ENCODE results near the gene DISC1. TPM values are rescaled to one million over a fixed set of nuclear protein-coding genes. Genes with fewer than 3 reads are reported as not detected.
A peak's percentile ranks its signal among the peaks of the same experiment; 100 is the strongest.

Gene DISC1
- polyA plus RNA-seq, 1 donor from 2014 or later, result 0.68 TPM

DNA sequence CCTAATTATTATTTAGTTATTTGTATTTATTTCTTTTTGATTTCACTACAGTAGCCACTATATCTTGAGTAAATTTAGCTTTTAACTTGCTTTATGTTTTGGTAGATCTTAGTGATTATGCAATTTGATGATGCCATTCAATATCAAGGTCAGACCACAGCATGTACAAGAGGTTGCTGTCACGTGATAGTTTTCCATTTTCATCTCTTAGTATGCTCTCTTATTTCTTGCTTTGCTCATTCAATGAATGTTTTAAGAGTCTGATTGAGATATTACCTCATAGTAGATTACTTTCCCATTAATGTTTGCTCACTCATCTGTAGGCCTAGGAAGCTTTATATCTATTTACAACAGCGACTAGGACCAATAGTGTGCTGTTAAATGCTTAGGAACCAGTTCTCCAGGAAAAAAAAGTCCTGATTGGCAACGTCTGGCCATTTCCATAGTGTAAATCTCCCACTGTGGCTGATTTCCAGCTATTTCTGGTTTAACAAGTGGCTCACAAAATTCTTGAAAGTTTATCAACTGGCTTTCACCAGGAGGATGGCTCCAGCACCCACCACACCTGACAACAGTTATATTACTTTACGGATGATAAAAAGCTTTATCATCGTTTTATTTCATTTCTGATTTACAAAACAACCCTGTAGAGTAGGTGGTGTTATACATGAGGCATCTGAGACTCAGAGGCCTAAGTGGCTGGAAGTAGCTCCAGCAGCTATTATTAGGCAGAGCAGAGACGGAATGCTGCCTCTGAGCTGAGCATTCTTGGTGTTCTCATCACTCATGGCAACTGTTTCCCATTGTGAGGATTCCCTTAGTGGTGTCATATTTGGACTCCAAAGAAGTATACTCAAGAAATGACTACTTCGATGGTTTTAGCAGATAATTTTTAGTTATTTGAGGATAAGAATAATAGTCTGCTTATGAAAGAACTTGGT lies 235.2 kb downstream of the DISC1 start:
- Mint-ChIP-seq H3K36me3 (no peaks in the 10 kb centered on the region), H3K27me3 (peaks cover 1% of the 10 kb centered on the region), H3K27ac (no peak overlapping the region), H3K4me1 (peaks cover 0 to 2% (median 1%) of the 10 kb centered on the region in 3 donors), H3K4me3 (no peak overlapping the region), H3K9me3 (no peaks in the 10 kb centered on the region)

DNA sequence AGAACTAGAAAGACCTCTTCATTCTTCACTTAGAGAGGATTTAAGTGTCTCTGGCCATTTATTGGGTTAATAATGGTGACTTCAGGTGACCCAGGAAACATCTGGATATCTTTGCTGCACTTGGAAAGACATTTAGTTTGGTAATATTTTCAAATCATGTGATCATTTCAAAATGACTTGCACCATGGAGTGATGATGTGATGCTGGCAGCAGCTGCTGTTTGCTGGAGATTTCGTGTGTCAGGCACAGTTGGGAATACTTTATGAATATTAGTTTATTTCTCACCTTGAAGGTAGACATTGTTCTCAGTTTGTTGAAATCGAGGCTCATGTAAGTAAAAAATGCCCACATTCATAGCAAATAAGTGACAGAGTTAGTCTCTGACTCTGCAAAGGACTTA lies 236.0 kb downstream of the DISC1 start:
- H3K27me3 Mint-ChIP-seq, result peaks cover 1% of the 10 kb centered on the region
- H3K4me3 Mint-ChIP-seq, result no peak overlapping the region
- H3K9me3 Mint-ChIP-seq, result no peaks in the 10 kb centered on the region
- H3K36me3 Mint-ChIP-seq, result no peaks in the 10 kb centered on the region
- peaks cover 0 to 2% (median 1%) of the 10 kb centered on the region in 3 donors for H3K4me1 Mint-ChIP-seq
- H3K27ac Mint-ChIP-seq, result no peak overlapping the region

DNA sequence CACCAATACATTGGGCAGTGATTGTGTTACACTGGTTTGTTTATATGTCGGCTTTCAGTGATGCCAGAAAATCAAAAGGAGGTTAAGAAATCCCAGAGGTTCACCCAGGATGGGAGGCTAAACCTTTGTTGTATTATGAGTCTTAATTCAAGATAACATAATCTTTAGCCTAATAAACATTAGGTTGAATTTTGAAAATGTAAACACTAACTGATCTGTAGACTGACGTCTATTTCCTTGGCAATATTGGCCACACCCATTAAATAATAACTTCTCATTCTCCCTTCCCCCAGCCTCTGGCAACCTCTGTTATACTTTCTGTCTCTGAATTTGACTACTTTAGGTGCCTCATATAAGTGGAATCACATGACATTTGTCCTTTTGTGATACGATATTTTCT lies 238.7 kb downstream of the DISC1 start:
- Mint-ChIP-seq H3K4me3 (no peak overlapping the region), H3K27me3 (peaks cover 1% of the 10 kb centered on the region), H3K4me1 (peaks cover 0 to 9% (median 4%) of the 10 kb centered on the region in 3 donors), H3K36me3 (no peaks in the 10 kb centered on the region), H3K27ac (no peak overlapping the region), H3K9me3 (peaks cover 0 to 2% (median 0%) of the 10 kb centered on the region in 3 donors)

DNA sequence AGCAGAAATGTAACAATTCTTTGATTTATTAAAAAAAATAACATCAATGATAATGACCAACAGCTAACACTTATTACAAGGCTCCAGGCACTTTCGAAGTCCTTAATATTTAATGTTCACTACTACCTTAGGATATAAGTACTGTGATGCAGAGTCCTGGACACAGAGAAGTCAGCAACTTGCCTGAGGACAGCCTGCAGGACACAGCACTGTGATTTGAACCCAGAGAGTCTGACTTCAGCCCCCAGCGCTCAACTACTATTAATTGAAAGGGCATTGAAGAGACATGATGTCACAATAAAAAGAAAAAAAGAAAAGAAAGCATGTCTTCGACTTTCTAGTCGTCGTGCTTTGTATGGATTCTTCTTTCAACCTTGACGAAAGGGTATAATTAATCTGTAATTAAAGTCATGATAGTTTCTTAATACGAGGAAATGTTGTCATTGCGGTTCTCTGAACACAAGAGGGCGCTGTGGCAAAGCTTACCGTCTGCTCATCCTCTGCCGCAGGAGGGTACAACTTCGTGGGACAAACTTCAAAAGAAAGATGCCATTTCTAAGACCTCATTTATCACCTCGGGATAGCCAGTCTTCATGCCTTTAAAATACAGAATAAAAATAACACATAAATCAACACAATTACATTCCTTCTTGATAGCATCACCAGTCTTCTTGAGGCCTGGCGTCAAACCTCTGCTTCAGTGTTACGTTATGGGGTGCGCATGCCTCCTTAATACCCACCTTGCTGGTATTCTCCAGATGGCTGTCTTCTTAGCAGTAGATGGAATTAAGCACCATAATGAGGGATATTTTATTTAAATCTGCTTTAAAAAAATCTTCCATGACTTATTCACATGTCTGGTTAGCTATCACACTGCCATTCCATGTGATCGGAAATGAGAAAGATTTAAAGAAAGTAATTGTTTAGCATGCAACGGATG lies 240.1 kb downstream of the DISC1 start:
- no peak overlapping the region for H3K4me3 Mint-ChIP-seq
- no peaks in the 10 kb centered on the region for H3K36me3 Mint-ChIP-seq
- H3K27me3 Mint-ChIP-seq, result peaks cover 1% of the 10 kb centered on the region
- peak overlapping the region in 1 of 3 donors; percentile 52 for H3K27ac Mint-ChIP-seq
- H3K4me1 Mint-ChIP-seq, result peaks cover 0 to 9% (median 4%) of the 10 kb centered on the region in 3 donors
- peaks cover 0 to 2% (median 0%) of the 10 kb centered on the region in 3 donors for H3K9me3 Mint-ChIP-seq

DNA sequence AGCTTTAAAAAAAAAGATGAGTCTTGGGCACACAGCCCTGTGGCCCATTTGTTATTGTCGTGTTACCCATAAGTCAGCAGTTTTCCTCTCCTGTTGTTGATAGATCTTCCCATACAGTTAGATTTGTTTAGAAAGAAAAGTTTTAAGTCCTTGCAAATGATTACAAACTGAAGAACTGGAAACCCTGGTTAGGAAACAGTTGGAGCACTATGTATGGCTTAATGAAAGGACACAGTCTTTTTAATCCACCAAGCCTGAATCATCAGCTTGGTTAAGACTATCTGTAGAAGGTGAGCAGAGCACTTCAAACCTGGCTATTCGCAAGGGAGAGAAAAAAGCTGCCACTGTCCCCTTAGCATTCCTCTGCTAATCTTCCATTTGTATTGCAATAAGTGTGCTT lies 241.0 kb downstream of the DISC1 start:
- Mint-ChIP-seq H3K9me3 (peaks cover 0 to 2% (median 0%) of the 10 kb centered on the region in 3 donors), H3K4me3 (no peak overlapping the region), H3K36me3 (no peaks in the 10 kb centered on the region), H3K4me1 (peaks cover 0 to 9% (median 4%) of the 10 kb centered on the region in 3 donors), H3K27me3 (peaks cover 1% of the 10 kb centered on the region), H3K27ac (peak overlapping the region in 1 of 3 donors; percentile 60)

DNA sequence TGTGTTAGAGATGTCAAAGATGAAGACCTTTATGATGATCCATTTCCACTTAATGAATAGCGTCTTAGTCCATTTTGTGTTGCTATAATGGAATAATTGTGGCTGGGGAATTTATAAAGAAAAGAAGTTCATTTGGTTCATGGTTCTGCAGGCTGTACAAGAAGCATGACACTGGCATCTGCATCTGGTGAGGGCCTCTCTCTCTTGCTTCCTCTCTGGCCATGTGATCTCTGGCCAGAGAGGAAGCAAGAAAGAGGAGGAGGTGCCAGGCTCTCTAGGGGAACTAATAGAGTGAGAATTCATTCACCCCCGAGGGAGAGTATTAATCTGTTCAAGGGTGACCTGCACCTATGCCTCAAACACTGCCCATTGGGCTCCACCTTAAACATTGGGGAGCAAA lies 242.8 kb downstream of the DISC1 start:
- Mint-ChIP-seq H3K27me3 (peaks cover 1% of the 10 kb centered on the region), H3K9me3 (peaks cover 0 to 2% (median 0%) of the 10 kb centered on the region in 3 donors), H3K36me3 (no peaks in the 10 kb centered on the region), H3K4me1 (peaks cover 0 to 9% (median 4%) of the 10 kb centered on the region in 3 donors), H3K4me3 (no peak overlapping the region), H3K27ac (no peak overlapping the region)

DNA sequence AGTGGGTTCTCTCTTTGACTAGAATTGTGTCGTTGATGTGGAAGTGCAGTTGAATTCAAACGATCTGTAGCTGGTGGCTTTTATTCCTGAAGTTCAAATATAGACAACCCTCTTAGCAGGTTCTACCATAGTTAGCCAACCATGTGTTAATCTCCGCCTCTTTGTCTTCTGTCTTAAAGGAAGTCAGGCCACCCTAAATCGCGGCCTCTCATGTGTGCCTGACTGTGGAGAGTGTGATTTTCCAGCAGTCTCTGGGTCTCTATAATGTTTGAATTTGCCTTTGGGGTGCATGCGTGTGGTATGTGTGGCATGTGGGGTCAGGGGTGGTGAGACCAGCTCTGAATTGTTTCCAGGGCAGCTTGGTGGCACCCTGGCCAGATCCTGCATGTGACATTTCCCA lies 244.9 kb downstream of the DISC1 start:
- Mint-ChIP-seq H3K36me3 (peaks cover 3% of the 10 kb centered on the region), H3K9me3 (peaks cover 0 to 2% (median 2%) of the 10 kb centered on the region in 3 donors), H3K27me3 (peaks cover 1% of the 10 kb centered on the region), H3K4me3 (no peak overlapping the region), H3K27ac (peak overlapping the region in 1 of 3 donors; percentile 28), H3K4me1 (peaks cover 0 to 9% (median 4%) of the 10 kb centered on the region in 3 donors)

DNA sequence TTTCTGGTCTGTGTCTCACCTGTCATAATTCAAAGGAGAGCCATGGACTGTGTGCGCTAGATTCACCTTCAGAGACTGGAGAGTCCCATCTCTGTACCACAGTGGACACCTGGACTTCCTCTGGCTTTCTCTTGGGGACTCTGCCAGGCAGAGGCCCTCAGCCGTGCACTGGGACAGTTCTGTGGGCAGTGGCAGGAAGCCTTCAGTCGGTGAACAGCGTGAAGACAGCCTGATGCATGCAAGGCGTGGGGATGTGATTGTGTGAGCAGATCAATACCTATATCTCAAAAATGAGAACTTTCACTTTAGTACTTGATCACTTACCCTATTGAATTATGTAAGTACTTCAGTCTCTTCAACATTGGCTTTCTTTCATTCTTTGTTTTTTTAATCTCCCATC lies 245.3 kb downstream of the DISC1 start:
- H3K4me1 Mint-ChIP-seq, result peaks cover 0 to 8% (median 2%) of the 10 kb centered on the region in 3 donors
- peak overlapping the region in 1 of 4 donors; percentile 8 for H3K4me3 Mint-ChIP-seq
- peaks cover 0 to 2% (median 2%) of the 10 kb centered on the region in 3 donors for H3K9me3 Mint-ChIP-seq
- no peak overlapping the region for H3K27ac Mint-ChIP-seq
- H3K27me3 Mint-ChIP-seq, result no peaks in the 10 kb centered on the region
- peaks cover 3% of the 10 kb centered on the region for H3K36me3 Mint-ChIP-seq

DNA sequence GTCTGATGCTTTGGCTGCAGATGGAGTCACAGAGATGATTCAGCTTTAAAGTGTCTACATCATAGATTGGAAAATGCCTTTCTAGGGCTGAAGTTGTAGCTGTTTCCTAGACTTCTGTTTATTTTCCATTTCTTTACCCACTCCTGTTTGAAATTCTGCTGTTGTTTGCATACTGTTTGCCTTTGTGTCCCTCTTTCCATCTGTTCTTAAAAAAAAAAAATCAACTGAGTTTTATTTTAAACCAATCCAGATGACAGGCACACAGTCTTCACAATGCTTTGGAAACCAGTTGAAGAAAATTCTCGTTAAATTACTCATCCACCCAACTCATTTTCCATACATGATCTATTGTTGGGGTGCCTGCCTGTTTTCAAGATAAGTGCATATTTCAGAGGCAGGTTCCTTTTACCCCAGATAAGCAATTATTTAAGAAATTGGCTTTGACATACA lies 245.9 kb downstream of the DISC1 start:
- H3K36me3 Mint-ChIP-seq, result peaks cover 3% of the 10 kb centered on the region
- H3K4me1 Mint-ChIP-seq, result peaks cover 0 to 8% (median 2%) of the 10 kb centered on the region in 3 donors
- no peak overlapping the region for H3K27ac Mint-ChIP-seq
- no peak overlapping the region for H3K4me3 Mint-ChIP-seq
- no peaks in the 10 kb centered on the region for H3K27me3 Mint-ChIP-seq
- H3K9me3 Mint-ChIP-seq, result peaks cover 0 to 2% (median 2%) of the 10 kb centered on the region in 3 donors

DNA sequence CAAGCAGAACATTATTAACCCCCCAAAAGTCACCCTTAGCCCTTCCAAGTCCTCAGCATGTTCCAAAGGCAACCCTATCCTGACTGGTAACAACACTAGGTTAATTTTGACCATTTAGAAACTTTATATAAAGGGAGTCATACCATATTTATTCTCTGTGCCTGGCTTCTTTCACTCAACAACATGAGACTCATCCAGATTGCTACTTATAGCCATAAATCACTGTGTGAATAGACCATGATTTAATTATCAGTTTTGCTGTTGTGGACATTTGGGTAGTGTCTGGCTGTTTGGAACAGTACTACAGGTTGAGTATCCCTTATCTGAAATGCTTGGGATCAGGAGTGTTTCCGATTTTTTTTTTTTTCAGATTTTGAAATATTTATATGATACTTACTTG lies 252.1 kb downstream of the DISC1 start:
- Mint-ChIP-seq H3K27me3 (no peaks in the 10 kb centered on the region), H3K9me3 (peaks cover 0 to 2% (median 0%) of the 10 kb centered on the region in 3 donors), H3K4me3 (no peak overlapping the region), H3K36me3 (peaks cover 3% of the 10 kb centered on the region), H3K27ac (no peak overlapping the region), H3K4me1 (no peaks in the 10 kb centered on the region)

DNA sequence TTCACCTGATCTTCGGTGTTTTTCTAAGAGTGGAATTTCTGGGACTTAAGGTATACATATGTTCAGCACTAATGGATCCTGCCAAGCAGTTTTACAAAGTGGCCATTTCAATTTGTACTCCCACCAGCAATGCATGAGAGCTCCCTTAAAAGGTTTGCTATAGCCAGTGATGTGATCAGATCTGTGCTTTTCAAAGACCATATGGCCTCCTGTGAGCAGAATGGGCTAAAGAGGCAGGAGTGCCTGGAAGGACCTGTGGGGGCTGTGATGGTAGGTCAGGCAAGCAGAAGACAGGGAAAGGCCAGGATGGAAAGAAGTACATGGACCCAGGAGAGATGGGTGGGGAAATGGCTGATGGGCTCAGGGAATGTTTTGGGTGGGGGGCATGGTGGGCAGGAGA lies 252.7 kb downstream of the DISC1 start:
- H3K36me3 Mint-ChIP-seq, result peaks cover 3% of the 10 kb centered on the region
- no peaks in the 10 kb centered on the region for H3K27me3 Mint-ChIP-seq
- H3K27ac Mint-ChIP-seq, result no peak overlapping the region
- H3K4me1 Mint-ChIP-seq, result no peaks in the 10 kb centered on the region
- peaks cover 0 to 2% (median 0%) of the 10 kb centered on the region in 3 donors for H3K9me3 Mint-ChIP-seq
- no peak overlapping the region for H3K4me3 Mint-ChIP-seq

DNA sequence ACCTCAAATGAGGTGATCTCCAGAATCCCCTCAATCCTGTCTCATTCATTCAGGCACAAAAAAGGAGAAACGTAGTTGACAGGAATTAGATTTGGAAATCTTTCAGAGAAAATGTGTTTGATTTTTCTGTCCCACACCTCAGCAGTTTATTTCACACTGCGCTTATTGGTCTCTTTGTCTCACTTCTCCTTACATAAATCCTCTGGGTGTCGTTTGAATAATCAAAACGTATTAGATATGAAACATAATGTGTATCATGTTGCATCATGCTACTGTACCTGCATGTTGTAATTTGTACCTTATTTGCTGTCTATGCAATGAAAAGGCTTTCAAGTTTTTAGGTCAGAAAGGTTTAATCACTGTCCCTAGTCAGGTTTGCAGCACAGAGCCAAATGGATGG lies 255.7 kb downstream of the DISC1 start:
- no peaks in the 10 kb centered on the region for H3K4me1 Mint-ChIP-seq
- peaks cover 2% of the 10 kb centered on the region for H3K36me3 Mint-ChIP-seq
- no peak overlapping the region for H3K27ac Mint-ChIP-seq
- no peaks in the 10 kb centered on the region for H3K9me3 Mint-ChIP-seq
- no peak overlapping the region for H3K4me3 Mint-ChIP-seq
- no peaks in the 10 kb centered on the region for H3K27me3 Mint-ChIP-seq

DNA sequence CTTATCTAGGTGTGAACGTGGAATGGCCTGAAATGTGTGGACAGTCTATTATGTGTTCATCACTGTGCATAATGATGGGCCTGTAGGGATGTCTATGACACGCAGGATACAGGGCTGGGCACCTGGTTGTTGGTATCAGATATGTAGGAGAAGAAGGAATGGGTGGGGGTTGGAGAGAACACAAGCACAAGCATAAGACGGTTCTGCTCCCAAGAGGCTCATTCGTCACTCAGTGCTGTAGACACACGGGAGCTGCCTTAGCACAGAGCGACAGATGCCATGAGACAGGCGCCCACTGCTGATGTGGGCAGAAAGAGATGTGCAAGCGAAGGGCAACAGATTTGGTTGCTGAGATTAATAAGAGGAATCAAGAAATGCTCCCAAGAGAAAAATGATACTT lies 256.2 kb downstream of the DISC1 start:
- Mint-ChIP-seq H3K9me3 (no peaks in the 10 kb centered on the region), H3K27ac (no peak overlapping the region), H3K4me1 (no peaks in the 10 kb centered on the region), H3K27me3 (no peaks in the 10 kb centered on the region), H3K4me3 (no peak overlapping the region), H3K36me3 (peaks cover 2% of the 10 kb centered on the region)

DNA sequence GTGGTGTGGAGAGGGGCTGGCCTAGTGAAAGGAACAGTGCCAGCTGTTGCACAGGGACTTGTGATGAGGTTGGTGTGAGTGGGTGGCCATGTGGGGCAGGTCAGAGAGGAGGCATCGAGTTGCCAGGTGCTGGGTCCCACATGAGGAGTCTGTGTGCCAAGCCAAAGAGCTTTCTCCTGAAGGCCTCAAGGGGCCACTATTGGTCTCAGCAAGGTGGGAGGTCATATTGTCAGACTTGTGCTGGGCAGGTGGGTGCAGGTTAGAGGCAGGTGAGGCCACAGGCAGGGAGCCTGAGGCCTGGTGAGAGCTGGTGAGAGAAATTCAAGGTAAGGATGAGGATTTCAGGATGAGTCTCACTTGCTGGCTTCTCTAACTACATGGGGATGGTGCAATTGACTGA lies 256.8 kb downstream of the DISC1 start:
- peak overlapping the region in 1 of 4 donors; percentile 1 for H3K4me3 Mint-ChIP-seq
- no peak overlapping the region for H3K27ac Mint-ChIP-seq
- no peaks in the 10 kb centered on the region for H3K9me3 Mint-ChIP-seq
- peaks cover 2% of the 10 kb centered on the region for H3K36me3 Mint-ChIP-seq
- H3K27me3 Mint-ChIP-seq, result peaks cover 1% of the 10 kb centered on the region
- H3K4me1 Mint-ChIP-seq, result no peaks in the 10 kb centered on the region

Measured in IgD-negative memory B cell (primary cell).